ENCODE results near the gene CAPN5.
"Not testable (repeated sequence)": the region's sequence is repeated elsewhere in the genome, so short reads cannot be mapped to it uniquely, and the experiment has no call there.

Gene CAPN5

GRCh38 chr11:77096591-77097019 lies 29.8 kb downstream of the CAPN5 start:
- Histone ChIP-seq H3K27me3 (ENCODE audit: insufficient read depth, low read length, poor library complexity, severe bottlenecking) (no peaks in the 10 kb centered on the region), H3F3A (ENCODE audit: low read depth) (no peaks in the 10 kb centered on the region), H3K36me3 (ENCODE audit: insufficient read depth, low read length) (peaks cover 8% of the 10 kb centered on the region; the same call in 1 of the 2 replicates), H3K9me3 (ENCODE audit: insufficient read depth, low read depth, low read length) (no peaks in the 10 kb centered on the region), H3K79me2 (ENCODE audit: insufficient read depth, low read length) (no peaks in the 10 kb centered on the region), H3K4me2 (ENCODE audit: low read depth, low read length, poor library complexity, severe bottlenecking) (no peak overlapping the region), H3K4me3 (ENCODE audit: low read length, poor library complexity, severe bottlenecking) (no peak overlapping the region), H3K9me2 (replicated peaks; ENCODE audit: low read depth, low read length) (no peaks in the 10 kb centered on the region), H4K20me1 (ENCODE audit: insufficient read depth, low read length, poor library complexity, severe bottlenecking) (no peaks in the 10 kb centered on the region), H2AFZ (ENCODE audit: low read length) (no peak overlapping the region), H3K4me1 (ENCODE audit: insufficient read depth, low read length, poor library complexity, severe bottlenecking) (no peaks in the 10 kb centered on the region), H3K9ac (ENCODE audit: low read depth, low read length, poor library complexity, severe bottlenecking) (no peak overlapping the region)
- TF ChIP-seq EZH2phosphoT487 (IDR thresholded peaks at IDR 0.05; ENCODE audit: borderline replicate concordance), result no peak
- no peak for TF ChIP-seq CTCF (conservative IDR thresholded peaks at IDR 0.05; ENCODE audit: low read length)

GRCh38 chr11:77097180-77097579 lies 30.4 kb downstream of the CAPN5 start:
- not testable (repeated sequence) for H3K9me3 ChIP-seq (ENCODE audit: insufficient read depth, low read depth, low read length); H3K27me3 ChIP-seq (ENCODE audit: insufficient read depth, low read length, poor library complexity, severe bottlenecking); H3K4me2 ChIP-seq (ENCODE audit: low read depth, low read length, poor library complexity, severe bottlenecking); H3K9me2 ChIP-seq (replicated peaks; ENCODE audit: low read depth, low read length); H3K36me3 ChIP-seq (ENCODE audit: insufficient read depth, low read length); H3K4me1 ChIP-seq (ENCODE audit: insufficient read depth, low read length, poor library complexity, severe bottlenecking); H3K9ac ChIP-seq (ENCODE audit: low read depth, low read length, poor library complexity, severe bottlenecking); H3K4me3 ChIP-seq (ENCODE audit: low read length, poor library complexity, severe bottlenecking); H4K20me1 ChIP-seq (ENCODE audit: insufficient read depth, low read length, poor library complexity, severe bottlenecking); H2AFZ ChIP-seq (ENCODE audit: low read length); H3F3A ChIP-seq (ENCODE audit: low read depth); H3K79me2 ChIP-seq (ENCODE audit: insufficient read depth, low read length)

- H3K27me3 ChIP-seq (ENCODE audit: insufficient read depth, low read length, poor library complexity, severe bottlenecking), result no peaks in the 10 kb centered on the region
- TF ChIP-seq CTCF (conservative IDR thresholded peaks at IDR 0.05; ENCODE audit: low read length), result no peak
- no peak for TF ChIP-seq EZH2phosphoT487 (IDR thresholded peaks at IDR 0.05; ENCODE audit: borderline replicate concordance)
- H3K9ac ChIP-seq (ENCODE audit: low read depth, low read length, poor library complexity, severe bottlenecking), result no peak overlapping the region
Observed at GRCh38 chr11:77100166-77101042, 33.6 kb downstream of the CAPN5 start.

More at GRCh38 chr11:77100166-77101042, 33.6 kb downstream of the CAPN5 start:
- H3K36me3 ChIP-seq (ENCODE audit: insufficient read depth, low read length), result no peaks in the 10 kb centered on the region
- H3K9me3 ChIP-seq (ENCODE audit: insufficient read depth, low read depth, low read length), result no peaks in the 10 kb centered on the region
- no peaks in the 10 kb centered on the region for H4K20me1 ChIP-seq (ENCODE audit: insufficient read depth, low read length, poor library complexity, severe bottlenecking)
- H3K9me2 ChIP-seq (replicated peaks; ENCODE audit: low read depth, low read length), result no peaks in the 10 kb centered on the region
- H3K79me2 ChIP-seq (ENCODE audit: insufficient read depth, low read length), result no peaks in the 10 kb centered on the region
- H3K4me1 ChIP-seq (ENCODE audit: insufficient read depth, low read length, poor library complexity, severe bottlenecking), result no peaks in the 10 kb centered on the region
- no peak overlapping the region for H3K4me3 ChIP-seq (ENCODE audit: low read length, poor library complexity, severe bottlenecking)
- no peaks in the 10 kb centered on the region for H3F3A ChIP-seq (ENCODE audit: low read depth)
- no peak overlapping the region for H2AFZ ChIP-seq (ENCODE audit: low read length)
- no peak overlapping the region for H3K4me2 ChIP-seq (ENCODE audit: low read depth, low read length, poor library complexity, severe bottlenecking)
